Stimulated activated CD4-positive, alpha-beta T cell treated with anti-CD3 and anti-CD28 coated beads, TNF-alpha, amount 100 ng/mL, for 48 hours (primary cell): ENCODE data around the gene SLC22A23.

ENCODE experiments used
- DNase-seq, 3 donors: peaks; one replicate each; pipeline ENCODE4 v3.0.0-alpha.2; 2020; ENCODE audit warnings: low read depth in 3 of 3

The SLC22A23 gene

GRCh38 chr6:3267162-3267561, 189.7 kb downstream of the SLC22A23 start:
- no peak for DNase-seq

- no peak for DNase-seq
These were observed 190.7 kb downstream of the SLC22A23 start for GRCh38 chr6:3266170-3266569.

GRCh38 chr6:3265671-3266070, 191.2 kb downstream of the SLC22A23 start:
- no peak for DNase-seq

- no peak for DNase-seq
These were observed 192.5 kb downstream of the SLC22A23 start for GRCh38 chr6:3264356-3264755.

- DNase-seq = no peak
These were observed 193.8 kb downstream of the SLC22A23 start for GRCh38 chr6:3263096-3263495.

GRCh38 chr6:3261921-3262320, 194.9 kb downstream of the SLC22A23 start:
- DNase-seq = no peak

- no peak for DNase-seq
These were observed 195.4 kb downstream of the SLC22A23 start for GRCh38 chr6:3261518-3261820.

- no peak for DNase-seq
These were observed 195.9 kb downstream of the SLC22A23 start for GRCh38 chr6:3260772-3261517.

GRCh38 chr6:3260296-3260695, 196.6 kb downstream of the SLC22A23 start:
- DNase-seq = no peak

GRCh38 chr6:3259491-3259958, 197.3 kb downstream of the SLC22A23 start:
- peak in 1 of 3 donors; percentile 16 for DNase-seq

GRCh38 chr6:3258720-3259490, 197.9 kb downstream of the SLC22A23 start, which contains the start of gene PSMG4:
Gene PSMG4, plus strand, starts transcription at chr6:3258947. Its CDS starts 76 bp downstream, at chr6:3259023.
- peak; percentile 86 to 99 (median 93) for DNase-seq

GRCh38 chr6:3258201-3258600, 198.6 kb downstream of the SLC22A23 start:
- no peak for DNase-seq

- DNase-seq = no peak
These were observed 203.3 kb downstream of the SLC22A23 start for GRCh38 chr6:3253597-3253961.

- no peak for DNase-seq
These were observed 203.8 kb downstream of the SLC22A23 start for GRCh38 chr6:3252861-3253596.

GRCh38 chr6:3252369-3252768, 204.5 kb downstream of the SLC22A23 start:
- DNase-seq = no peak

- peak; percentile 63 to 73 (median 66) for DNase-seq
These were observed 205.2 kb downstream of the SLC22A23 start for GRCh38 chr6:3251462-3252314.

- DNase-seq = no peak
These were observed 206.6 kb downstream of the SLC22A23 start for GRCh38 chr6:3250231-3250675.

- no peak for DNase-seq
These were observed 207.0 kb downstream of the SLC22A23 start for GRCh38 chr6:3249821-3250220.

GRCh38 chr6:3247255-3248146, 209.3 kb downstream of the SLC22A23 start:
- no peak for DNase-seq

GRCh38 chr6:3245216-3245615, 211.6 kb downstream of the SLC22A23 start:
- no peak for DNase-seq
